HEK293T (cell line): ENCODE results near the gene ACTR10.

Source experiments
- CTCF ChIA-PET: fragments of 350-600 bp; formaldehyde crosslinking; extraction: SDS; loops from one replicate; lab custom pipeline; 2021; ENCODE audit warnings: antibody characterized with exemption, inconsistent platforms; lab: Yijun Ruan, JAX
- POLR2A ChIA-PET: fragments of 350-600 bp; formaldehyde crosslinking; extraction: SDS; loops from one replicate; lab custom pipeline; 2020; ENCODE audit warnings: antibody characterized with exemption, inconsistent platforms; lab: Yijun Ruan, JAX
- DNase-seq: peaks from one replicate; pipeline ENCODE4 v3.0.0; 2012; ENCODE audit warnings: mixed read lengths; ENCODE audit errors: extremely low spot score
- ARNT ChIP-seq: fragments of 450-650 bp; IDR thresholded peaks from 2 replicates; pipeline ENCODE4 v1.6.1; 2017; ENCODE audit warnings: mild to moderate bottlenecking
- BHLHE40 ChIP-seq: fragments of 450-650 bp; IDR thresholded peaks from 2 replicates; pipeline ENCODE4 v1.6.1; 2016; ENCODE audit warnings: mild to moderate bottlenecking, moderate library complexity, borderline replicate concordance
- CTBP1 ChIP-seq: fragments of 450-650 bp; IDR thresholded peaks from 2 replicates; pipeline ENCODE4 v1.6.1; 2016; ENCODE audit warnings: borderline replicate concordance
- ELF4 ChIP-seq: fragments of 450-650 bp; IDR thresholded peaks from 2 replicates; pipeline ENCODE4 v1.6.1; 2017; ENCODE audit warnings: antibody characterized with exemption
- FOXA1 ChIP-seq: fragments of 450-650 bp; IDR thresholded peaks from 2 replicates; pipeline ENCODE4 v1.6.1; 2016; ENCODE audit warnings: mild to moderate bottlenecking
- FOXK2 ChIP-seq: fragments of 450-650 bp; IDR thresholded peaks from 2 replicates; pipeline ENCODE4 v1.6.1; 2016; ENCODE audit warnings: mild to moderate bottlenecking
- FOXM1 ChIP-seq: fragments of 450-650 bp; IDR thresholded peaks from 2 replicates; pipeline ENCODE4 v1.6.1; 2017; ENCODE audit warnings: mild to moderate bottlenecking, borderline replicate concordance
- HDGF ChIP-seq: fragments of 450-650 bp; IDR thresholded peaks from 2 replicates; pipeline ENCODE4 v1.6.1; 2017; ENCODE audit warnings: antibody characterized with exemption, borderline replicate concordance
- L3MBTL2 ChIP-seq: fragments of 450-650 bp; conservative IDR thresholded peaks from 2 replicates; pipeline ENCODE4 v1.6.1; 2016; ENCODE audit warnings: mild to moderate bottlenecking
- LEF1 ChIP-seq: fragments of 450-650 bp; IDR thresholded peaks from 2 replicates; pipeline ENCODE4 v1.6.1; 2017; ENCODE audit warnings: mild to moderate bottlenecking, borderline replicate concordance
- NFRKB ChIP-seq: fragments of 450-650 bp; IDR thresholded peaks from 2 replicates; pipeline ENCODE4 v1.6.1; 2016; ENCODE audit warnings: mild to moderate bottlenecking, moderate library complexity
- PKNOX1 ChIP-seq: fragments of 450-650 bp; IDR thresholded peaks from 2 replicates; pipeline ENCODE4 v1.6.1; 2016
- SP1 ChIP-seq: fragments of 450-650 bp; IDR thresholded peaks from 2 replicates; pipeline ENCODE4 v1.6.1; 2017
- SUZ12 ChIP-seq: fragments of 450-650 bp; IDR thresholded peaks from 2 replicates; pipeline ENCODE4 v1.6.1; 2016; ENCODE audit warnings: mild to moderate bottlenecking
- TARDBP ChIP-seq: fragments of 450-650 bp; IDR thresholded peaks from 2 replicates; pipeline ENCODE4 v1.6.1; 2016
- ZNF384 ChIP-seq: fragments of 450-650 bp; IDR thresholded peaks from 2 replicates; pipeline ENCODE4 v1.6.1; 2016

ACTR10 gene

GRCh38 chr14:58216544-58216943 is 16.6 kb downstream of the ACTR10 start:
- POLR2A ChIA-PET = interaction anchor here (1.2 kb wide), 1 partner anchor 28 kb away, joined by 3 read pairs; the partner anchor contains the start of gene PSMA3
- CTCF ChIA-PET = no interaction called here
- DNase-seq = no peak
- TF ChIP-seq CTBP1 = no peak
- no peak for TF ChIP-seq ELF4
- no peak for TF ChIP-seq SP1
- no peak for TF ChIP-seq NFRKB
- TF ChIP-seq BHLHE40 = no peak
- TF ChIP-seq FOXK2 = no peak
- no peak for TF ChIP-seq ARNT
- no peak for TF ChIP-seq L3MBTL2
- no peak for TF ChIP-seq FOXM1
- no peak for TF ChIP-seq SUZ12
- no peak for TF ChIP-seq ZNF384
- no peak for TF ChIP-seq TARDBP

- no peak for TF ChIP-seq SP1
- ChIA-PET POLR2A (interaction anchor here (1.5 kb wide), 1 partner anchor 17 kb away, joined by 5 read pairs; the partner anchor contains the start of gene PSMA3), CTCF (no interaction called here)
- DNase-seq = no peak
These were observed 27.3 kb downstream of the ACTR10 start for GRCh38 chr14:58227096-58227819.

- POLR2A ChIA-PET = interaction anchor here (1.3 kb wide), 1 partner anchor 60 kb away, joined by 3 read pairs; the partner anchor contains the start of gene ARID4A
- peak; percentile 26 for DNase-seq
- no peak for TF ChIP-seq CTBP1
- no peak for TF ChIP-seq HDGF
- TF ChIP-seq SP1 = no peak
- TF ChIP-seq LEF1 = no peak
- TF ChIP-seq SUZ12 = no peak
- TF ChIP-seq BHLHE40 = no peak
- no peak for TF ChIP-seq PKNOX1
- no peak for TF ChIP-seq FOXA1
- no peak for TF ChIP-seq L3MBTL2
- TF ChIP-seq NFRKB = no peak
- no peak for TF ChIP-seq FOXK2
- CTCF ChIA-PET = no interaction called here
These were observed 38.6 kb downstream of the ACTR10 start for GRCh38 chr14:58238252-58239243.

- POLR2A ChIA-PET = interaction anchor here (1.3 kb wide), 1 partner anchor 59 kb away, joined by 3 read pairs; the partner anchor contains the start of gene ARID4A
- TF ChIP-seq CTBP1 (0 out of 2 replicates have a peak, but pooled peaks have one; percentile 33), TARDBP (no peak), FOXK2 (no peak), ARNT (no peak), HDGF (no peak), LEF1 (no peak)
- DNase-seq = peak; percentile 26
- CTCF ChIA-PET = no interaction called here
These were observed 39.6 kb downstream of the ACTR10 start for GRCh38 chr14:58239244-58240195.

- ChIA-PET POLR2A (interaction anchor here (0.7 to 2.0 kb wide), 18 partner anchors 9 to 214 kb away, joined by 3 to 32 read pairs (median 3); partner anchors contain the start of genes ACTR10 and ARID4A), CTCF (interaction anchor here (0.6 kb wide), 1 partner anchor 324 kb away, joined by 3 read pairs; no protein-coding TSS in a partner anchor)
- no peak for DNase-seq
- TF ChIP-seq L3MBTL2 = peak; percentile 76
- TF ChIP-seq FOXA1 = no peak
- peak; percentile 88 for TF ChIP-seq PKNOX1
- no peak for TF ChIP-seq SP1
These were observed 44.0 kb downstream of the ACTR10 start for GRCh38 chr14:58243790-58244555.
